Measurements from ENCODE around the gene COMMD7. TPM values are rescaled to one million over a fixed set of nuclear protein-coding genes. Genes with fewer than 3 reads are reported as not detected.

COMMD7 gene
- total RNA-seq, 1 experiment from 2014 or later: 100.0 TPM

GRCh38 chr20:32687180-32687532 lies 56.1 kb downstream of the COMMD7 start:
- no peak for DNase-seq (ENCODE audit: low read depth)
- in situ Hi-C loops (cut with HindIII; ENCODE audit: low pct_unique_long_range_greater_than_20kb, low sequenced_read_pairs): no loop called here

GRCh38 chr20:32686530-32687179 lies 56.6 kb downstream of the COMMD7 start:
- in situ Hi-C loops (cut with HindIII; ENCODE audit: low pct_unique_long_range_greater_than_20kb, low sequenced_read_pairs): no loop called here
- no peak for DNase-seq (ENCODE audit: low read depth)

DNA sequence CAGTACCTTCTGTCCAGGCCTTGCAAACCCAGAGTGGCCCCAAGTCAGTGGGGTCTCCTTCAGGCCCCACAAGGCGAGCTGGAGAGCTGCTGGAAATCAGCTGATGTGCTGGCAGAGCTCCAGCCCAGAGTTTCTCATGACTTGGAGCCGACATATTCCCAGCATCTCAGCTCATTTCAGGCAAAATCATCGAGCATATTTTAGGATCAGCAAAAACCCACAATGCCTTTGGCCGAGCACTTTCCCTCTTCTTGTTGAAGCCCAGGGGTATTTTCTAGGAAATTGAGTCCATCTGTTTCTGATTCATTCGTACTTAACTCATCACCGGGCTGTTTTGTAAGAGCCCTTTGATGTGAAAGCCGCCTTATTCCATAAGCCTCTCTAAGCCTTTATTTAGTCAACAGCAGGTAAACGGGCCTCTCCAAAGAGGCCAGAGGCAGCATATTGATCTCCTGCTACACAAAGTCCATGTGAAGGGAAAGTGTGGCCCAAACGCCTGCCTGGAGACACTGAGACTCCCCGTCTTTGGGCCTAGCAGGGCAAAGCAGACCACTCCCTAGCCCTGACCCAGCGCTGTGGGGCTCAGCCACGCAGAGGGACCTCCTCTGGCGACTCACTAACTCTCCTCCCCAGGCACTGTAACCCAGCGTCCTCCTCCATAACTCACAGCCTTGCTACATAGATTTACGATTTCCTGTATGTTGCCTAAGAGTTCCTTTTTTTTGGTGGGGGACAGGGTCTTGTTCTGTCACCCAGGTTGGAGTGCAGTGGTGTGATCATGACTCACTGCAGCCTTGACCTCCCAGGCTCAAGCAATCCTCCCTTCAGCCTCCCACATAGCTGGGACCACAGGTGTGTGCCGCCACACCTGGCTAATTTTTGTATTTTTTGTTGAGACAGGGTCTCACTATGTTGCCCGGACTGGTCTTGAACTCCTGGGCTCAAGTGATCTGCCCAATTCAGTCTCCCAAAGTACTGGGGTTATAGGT lies 57.4 kb downstream of the COMMD7 start:
- in situ Hi-C loops (cut with HindIII; ENCODE audit: low pct_unique_long_range_greater_than_20kb, low sequenced_read_pairs): no loop called here

GRCh38 chr20:32682508-32682987 lies 60.7 kb downstream of the COMMD7 start:
- in situ Hi-C loops (cut with HindIII; ENCODE audit: low pct_unique_long_range_greater_than_20kb, low sequenced_read_pairs): no loop called here
- DNase-seq (ENCODE audit: low read depth): no peak

More for the DNA sequence above, 57.4 kb downstream of the COMMD7 start:
- DNase-seq (ENCODE audit: low read depth): no peak

DNA sequence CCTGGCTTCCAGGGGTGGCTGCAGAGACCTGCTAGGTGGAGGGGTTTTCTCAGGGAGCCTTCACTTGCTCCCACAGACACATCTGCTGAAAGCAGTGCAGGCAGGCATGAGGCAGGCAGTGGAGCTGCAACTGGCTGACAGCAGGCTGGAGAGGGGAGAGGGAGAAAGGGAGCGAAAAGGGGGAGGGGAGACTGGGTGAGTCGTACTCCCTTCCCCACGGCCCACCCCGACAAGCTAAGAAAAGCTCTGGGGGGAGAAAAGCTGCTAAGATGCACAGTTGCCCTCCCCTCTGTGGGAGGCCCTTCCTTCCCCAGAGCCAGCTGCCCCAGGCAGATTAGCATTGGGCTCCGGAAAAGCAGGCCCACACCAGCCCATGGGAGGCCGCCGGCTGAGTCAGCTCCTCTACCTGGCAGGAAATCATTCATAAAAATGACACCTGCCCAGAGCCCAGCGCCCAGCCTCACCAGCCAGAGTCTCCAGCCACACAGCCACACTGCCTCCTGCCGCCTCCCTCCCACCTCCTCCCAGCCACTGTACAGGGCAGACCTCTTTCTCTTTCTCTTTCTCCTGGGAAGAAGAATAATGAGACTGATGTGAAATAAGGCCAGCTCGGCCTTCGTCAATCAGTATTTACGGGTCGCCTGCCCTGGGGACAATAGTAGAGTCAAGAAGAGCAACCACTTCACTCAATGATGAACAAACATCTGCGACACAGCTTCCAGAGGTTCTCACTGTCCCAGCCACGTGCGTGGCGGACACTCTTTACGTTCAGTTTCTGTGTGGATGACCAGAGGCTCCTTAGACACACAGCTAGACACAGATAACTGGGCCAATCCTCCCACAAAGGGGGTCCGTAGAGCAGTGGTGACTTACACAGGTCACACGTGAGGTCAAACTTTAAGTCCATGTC lies 61.8 kb downstream of the COMMD7 start:
- in situ Hi-C loops (cut with HindIII; ENCODE audit: low pct_unique_long_range_greater_than_20kb, low sequenced_read_pairs): no loop called here
- peak; percentile 46 for DNase-seq (ENCODE audit: low read depth)

DNA sequence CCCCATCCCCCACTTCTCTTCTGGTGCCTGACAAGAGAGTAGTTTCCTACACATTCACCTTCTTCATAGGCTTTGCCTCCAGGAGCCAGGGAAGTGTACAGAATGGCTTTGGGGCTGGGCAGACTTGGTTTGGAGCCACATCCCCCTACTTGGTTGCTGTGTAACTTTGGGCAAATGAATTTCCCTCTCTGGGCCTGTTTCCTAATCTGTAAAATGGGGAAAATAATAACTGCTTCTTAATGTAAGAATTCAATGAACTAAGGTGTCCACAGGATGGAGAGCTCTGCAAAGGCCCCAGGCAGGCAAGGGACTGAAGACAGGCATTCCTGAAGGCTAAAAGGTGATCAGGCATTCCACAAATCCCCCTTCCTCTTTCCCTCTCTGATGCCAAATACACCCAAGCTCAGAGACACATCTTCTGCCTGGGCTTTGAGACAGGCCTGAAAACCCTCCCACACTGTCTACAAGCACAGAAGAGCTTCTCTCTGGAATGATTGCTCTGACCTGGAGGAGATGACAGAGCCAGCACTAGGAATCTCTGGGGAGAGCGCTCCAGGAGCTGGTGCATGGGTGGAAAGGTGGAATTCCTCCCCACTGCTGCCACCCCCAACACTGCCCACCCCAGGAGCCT lies 62.6 kb downstream of the COMMD7 start:
- no peak for DNase-seq (ENCODE audit: low read depth)
- in situ Hi-C loops (cut with HindIII; ENCODE audit: low pct_unique_long_range_greater_than_20kb, low sequenced_read_pairs): no loop called here

- no peak for DNase-seq (ENCODE audit: low read depth)
- in situ Hi-C loops (cut with HindIII; ENCODE audit: low pct_unique_long_range_greater_than_20kb, low sequenced_read_pairs): no loop called here
These were observed 64.3 kb downstream of the COMMD7 start for GRCh38 chr20:32678948-32679347.

GRCh38 chr20:32675223-32675975 lies 67.9 kb downstream of the COMMD7 start:
- no peak for DNase-seq (ENCODE audit: low read depth)
- in situ Hi-C loops (cut with HindIII; ENCODE audit: low pct_unique_long_range_greater_than_20kb, low sequenced_read_pairs): no loop called here

- DNase-seq (ENCODE audit: low read depth): peak; percentile 60
- in situ Hi-C loops (cut with HindIII; ENCODE audit: low pct_unique_long_range_greater_than_20kb, low sequenced_read_pairs): no loop called here
These were observed 68.9 kb downstream of the COMMD7 start for GRCh38 chr20:32674362-32674789.

- in situ Hi-C loops (cut with HindIII; ENCODE audit: low pct_unique_long_range_greater_than_20kb, low sequenced_read_pairs): no loop called here
- DNase-seq (ENCODE audit: low read depth): no peak
These were observed 70.0 kb downstream of the COMMD7 start for GRCh38 chr20:32672982-32673851.

DNA sequence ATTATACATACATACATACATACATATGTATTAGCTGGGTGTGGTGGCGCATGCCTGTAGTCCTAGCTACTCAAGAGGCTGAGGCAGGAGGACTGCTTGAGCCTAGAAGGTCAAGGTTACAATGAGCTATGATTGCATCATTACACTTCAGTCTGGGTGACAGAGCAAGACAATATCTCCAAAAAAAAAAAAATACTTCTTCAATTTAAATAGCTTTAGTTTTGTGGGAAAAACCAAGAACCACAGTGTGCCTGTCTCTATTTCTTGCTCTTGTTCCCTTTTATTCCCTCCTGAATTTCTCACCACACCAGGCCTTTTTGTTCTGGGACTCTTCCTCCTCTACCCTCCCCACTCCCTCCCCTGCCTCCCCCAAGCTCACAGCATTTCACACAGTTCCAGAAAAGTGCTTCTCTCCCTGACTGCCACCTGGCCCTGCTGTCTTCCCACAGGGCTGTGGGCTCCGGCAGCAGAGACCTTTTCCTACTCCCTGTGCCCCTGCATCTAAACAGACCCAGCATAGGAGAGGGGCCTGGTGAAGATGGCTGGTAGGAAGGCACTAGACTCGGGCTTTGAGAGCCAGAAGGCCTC lies 70.8 kb downstream of the COMMD7 start:
- no peak for DNase-seq (ENCODE audit: low read depth)
- in situ Hi-C loops (cut with HindIII; ENCODE audit: low pct_unique_long_range_greater_than_20kb, low sequenced_read_pairs): no loop called here

- DNase-seq (ENCODE audit: low read depth): no peak
- in situ Hi-C loops (cut with HindIII; ENCODE audit: low pct_unique_long_range_greater_than_20kb, low sequenced_read_pairs): no loop called here
These were observed 72.4 kb downstream of the COMMD7 start for GRCh38 chr20:32670773-32671455.

DNA sequence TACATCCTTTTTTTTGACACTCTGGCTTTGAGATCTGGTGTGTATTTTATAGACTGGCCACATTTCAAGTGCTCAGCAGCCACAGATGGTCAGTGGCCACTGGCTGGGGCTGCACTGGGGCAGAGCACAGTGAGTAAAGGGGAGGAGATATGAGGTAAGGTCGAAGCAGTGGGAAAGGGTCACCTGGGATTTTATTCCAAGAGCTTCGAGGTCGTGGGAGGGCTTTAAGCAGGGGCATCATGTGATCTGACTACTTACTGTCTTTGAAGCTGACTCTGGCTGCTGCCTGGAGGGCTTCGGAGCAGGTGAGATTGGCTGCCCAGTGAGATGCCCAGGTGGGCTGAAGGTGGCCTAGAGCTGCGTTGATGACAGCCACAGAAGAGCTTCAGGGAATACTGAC lies 76.2 kb downstream of the COMMD7 start:
- in situ Hi-C loops (cut with HindIII; ENCODE audit: low pct_unique_long_range_greater_than_20kb, low sequenced_read_pairs): no loop called here
- no peak for DNase-seq (ENCODE audit: low read depth)

- in situ Hi-C loops (cut with HindIII; ENCODE audit: low pct_unique_long_range_greater_than_20kb, low sequenced_read_pairs): no loop called here
These were observed 78.5 kb downstream of the COMMD7 start for GRCh38 chr20:32664678-32665159.

GRCh38 chr20:32664012-32664677 lies 79.1 kb downstream of the COMMD7 start:
- DNase-seq (ENCODE audit: low read depth): no peak
- in situ Hi-C loops (cut with HindIII; ENCODE audit: low pct_unique_long_range_greater_than_20kb, low sequenced_read_pairs): no loop called here

More at GRCh38 chr20:32664678-32665159, 78.5 kb downstream of the COMMD7 start:
- DNase-seq (ENCODE audit: low read depth): no peak
